ENCODE results near the gene PDE4D.

PDE4D gene

GRCh38 chr5:59637884-59638580 is 255.5 kb downstream of the PDE4D start:
- Histone ChIP-seq H3K27me3 (ENCODE audit: insufficient read depth, poor library complexity, severe bottlenecking) (no peaks in the 10 kb centered on the region), H3K27ac (replicated peaks) (no peak overlapping the region), H3K4me3 (replicated peaks; ENCODE audit: insufficient read depth, low read length) (no peak overlapping the region)
- DNase-seq (ENCODE audit: low read depth in 1 of 2, low spot score in 1 of 2): no peak
- TF ChIP-seq, protein P1, sequence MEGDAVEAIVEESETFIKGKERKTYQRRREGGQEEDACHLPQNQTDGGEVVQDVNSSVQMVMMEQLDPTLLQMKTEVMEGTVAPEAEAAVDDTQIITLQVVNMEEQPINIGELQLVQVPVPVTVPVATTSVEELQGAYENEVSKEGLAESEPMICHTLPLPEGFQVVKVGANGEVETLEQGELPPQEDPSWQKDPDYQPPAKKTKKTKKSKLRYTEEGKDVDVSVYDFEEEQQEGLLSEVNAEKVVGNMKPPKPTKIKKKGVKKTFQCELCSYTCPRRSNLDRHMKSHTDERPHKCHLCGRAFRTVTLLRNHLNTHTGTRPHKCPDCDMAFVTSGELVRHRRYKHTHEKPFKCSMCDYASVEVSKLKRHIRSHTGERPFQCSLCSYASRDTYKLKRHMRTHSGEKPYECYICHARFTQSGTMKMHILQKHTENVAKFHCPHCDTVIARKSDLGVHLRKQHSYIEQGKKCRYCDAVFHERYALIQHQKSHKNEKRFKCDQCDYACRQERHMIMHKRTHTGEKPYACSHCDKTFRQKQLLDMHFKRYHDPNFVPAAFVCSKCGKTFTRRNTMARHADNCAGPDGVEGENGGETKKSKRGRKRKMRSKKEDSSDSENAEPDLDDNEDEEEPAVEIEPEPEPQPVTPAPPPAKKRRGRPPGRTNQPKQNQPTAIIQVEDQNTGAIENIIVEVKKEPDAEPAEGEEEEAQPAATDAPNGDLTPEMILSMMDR (IDR thresholded peaks at IDR 0.05; ENCODE audit: insufficient read depth, low read length): no peak
- no peak for TF ChIP-seq GABPA (IDR thresholded peaks at IDR 0.05; ENCODE audit: low read depth)
- TF ChIP-seq REST (IDR thresholded peaks at IDR 0.05; ENCODE audit: insufficient replicate concordance, low read depth): no peak

GRCh38 chr5:59629561-59629960 is 264.0 kb downstream of the PDE4D start:
- TF ChIP-seq GABPA (IDR thresholded peaks at IDR 0.05; ENCODE audit: low read depth): no peak
- TF ChIP-seq, protein P1 (IDR thresholded peaks at IDR 0.05; ENCODE audit: insufficient read depth, low read length): no peak
- TF ChIP-seq SPI1 (IDR thresholded peaks at IDR 0.05; ENCODE audit: borderline replicate concordance, low read depth): no peak
- TF ChIP-seq REST (IDR thresholded peaks at IDR 0.05; ENCODE audit: insufficient replicate concordance, low read depth): no peak
- TF ChIP-seq POLR2AphosphoS5 (IDR thresholded peaks at IDR 0.05; ENCODE audit: low read depth): no peak
- Histone ChIP-seq H3K4me3 (replicated peaks; ENCODE audit: insufficient read depth, low read length) (no peak overlapping the region), H3K27me3 (ENCODE audit: insufficient read depth, poor library complexity, severe bottlenecking) (no peaks in the 10 kb centered on the region), H3K27ac (replicated peaks) (no peak overlapping the region)
- DNase-seq (ENCODE audit: low read depth in 1 of 2, low spot score in 1 of 2): no peak

- Histone ChIP-seq H3K4me3 (replicated peaks; ENCODE audit: insufficient read depth, low read length) (no peak overlapping the region), H3K27me3 (ENCODE audit: insufficient read depth, poor library complexity, severe bottlenecking) (no peaks in the 10 kb centered on the region), H3K27ac (replicated peaks) (no peak overlapping the region)
- DNase-seq (ENCODE audit: low read depth in 1 of 2, low spot score in 1 of 2): no peak
- TF ChIP-seq REST (IDR thresholded peaks at IDR 0.05; ENCODE audit: insufficient replicate concordance, low read depth): no peak
- TF ChIP-seq SPI1 (IDR thresholded peaks at IDR 0.05; ENCODE audit: borderline replicate concordance, low read depth): no peak
- TF ChIP-seq GABPA (IDR thresholded peaks at IDR 0.05; ENCODE audit: low read depth): no peak
- TF ChIP-seq POLR2AphosphoS5 (IDR thresholded peaks at IDR 0.05; ENCODE audit: low read depth): no peak
These were observed 265.3 kb downstream of the PDE4D start for GRCh38 chr5:59628062-59628828.
